MM.1S (cell line): ENCODE data around the gene FAM234A.
"Not testable (repeated sequence)": the region's sequence is repeated elsewhere in the genome, so short reads cannot be mapped to it uniquely, and the experiment has no call there.

ENCODE experiments used
- DNase-seq: peaks from one replicate; pipeline ENCODE4 v3.0.0-alpha.2; 2015
- H2AFZ ChIP-seq: fragments of 300-600 bp; sonication (generic); 2 replicates; pipeline ENCODE4 v1.6.0; 2016; ENCODE audit warnings: antibody characterized with exemption, low read length
- H3F3A ChIP-seq: fragments of 300-600 bp; sonication (generic); 2 replicates; pipeline ENCODE4 v1.6.1; 2016; ENCODE audit warnings: mild to moderate bottlenecking, antibody characterized with exemption, low read length, moderate library complexity, mixed read lengths; ENCODE audit not compliant: insufficient read depth
- H3K27ac ChIP-seq: fragments of 300-600 bp; sonication (generic); 2 replicates; pipeline ENCODE4 v1.5.1; 2016; ENCODE audit warnings: mild to moderate bottlenecking, low read length
- H3K27me3 ChIP-seq: fragments of 300-600 bp; sonication (generic); replicated peaks from 2 replicates; pipeline ENCODE4 v1.6.0; 2016; ENCODE audit warnings: low read length; ENCODE audit not compliant: insufficient read depth
- H3K36me3 ChIP-seq: fragments of 300-600 bp; sonication (generic); replicated peaks from 2 replicates; pipeline ENCODE4 v1.6.1; 2016; ENCODE audit warnings: mild to moderate bottlenecking, low read length, mixed read lengths; ENCODE audit not compliant: insufficient read depth
- H3K4me1 ChIP-seq: fragments of 300-600 bp; sonication (generic); 2 replicates; pipeline ENCODE4 v1.6.1; 2016; ENCODE audit warnings: low read length, mixed read lengths
- H3K4me2 ChIP-seq: fragments of 300-600 bp; sonication (generic); 2 replicates; pipeline ENCODE4 v1.6.0; 2016; ENCODE audit warnings: low read depth, low read length
- H3K4me3 ChIP-seq: fragments of 300-600 bp; sonication (generic); 2 replicates; pipeline ENCODE4 v1.5.1; 2016; ENCODE audit warnings: low read length, mixed read lengths
- H3K79me2 ChIP-seq: fragments of 300-600 bp; sonication (generic); 2 replicates; pipeline ENCODE4 v1.6.1; 2016; ENCODE audit warnings: mixed run types, low read length, mixed read lengths
- H3K9ac ChIP-seq: fragments of 300-600 bp; sonication (generic); 2 replicates; pipeline ENCODE4 v1.6.1; 2016; ENCODE audit warnings: low read length, mixed read lengths
- H3K9me2 ChIP-seq: fragments of 300-600 bp; sonication (generic); replicated peaks from 2 replicates; pipeline ENCODE4 v1.6.1; 2016; ENCODE audit warnings: mild to moderate bottlenecking, low read length, mixed read lengths; ENCODE audit not compliant: insufficient read depth
- H3K9me3 ChIP-seq: fragments of 300-600 bp; sonication (generic); replicated peaks from 2 replicates; pipeline ENCODE4 v1.6.1; 2016; ENCODE audit warnings: mild to moderate bottlenecking, low read length, mixed read lengths; ENCODE audit not compliant: insufficient read depth
- H4K20me1 ChIP-seq: fragments of 300-600 bp; sonication (generic); 2 replicates; pipeline ENCODE4 v1.6.1; 2016; ENCODE audit warnings: mild to moderate bottlenecking, low read length, moderate library complexity, mixed read lengths; ENCODE audit not compliant: insufficient read depth
- EZH2 ChIP-seq: fragments of 300-600 bp; sonication (generic); optimal IDR thresholded peaks from 2 replicates; pipeline ENCODE3; 2017; ENCODE audit warnings: low read depth, mild to moderate bottlenecking, antibody characterized with exemption, low read length, mixed read lengths
- EZH2phosphoT487 ChIP-seq: fragments of 300-600 bp; sonication (generic); IDR thresholded peaks from 2 replicates; pipeline ENCODE4 v1.6.1; 2018; ENCODE audit warnings: antibody characterized with exemption, low read length
- TF ChIP-seq, protein P1 (sequence below): fragments of 300-600 bp; sonication (generic); IDR thresholded peaks from 2 replicates; pipeline ENCODE4 v1.5.1; 2016; ENCODE audit warnings: antibody characterized with exemption, low read length, mixed read lengths

FAM234A gene

DNA sequence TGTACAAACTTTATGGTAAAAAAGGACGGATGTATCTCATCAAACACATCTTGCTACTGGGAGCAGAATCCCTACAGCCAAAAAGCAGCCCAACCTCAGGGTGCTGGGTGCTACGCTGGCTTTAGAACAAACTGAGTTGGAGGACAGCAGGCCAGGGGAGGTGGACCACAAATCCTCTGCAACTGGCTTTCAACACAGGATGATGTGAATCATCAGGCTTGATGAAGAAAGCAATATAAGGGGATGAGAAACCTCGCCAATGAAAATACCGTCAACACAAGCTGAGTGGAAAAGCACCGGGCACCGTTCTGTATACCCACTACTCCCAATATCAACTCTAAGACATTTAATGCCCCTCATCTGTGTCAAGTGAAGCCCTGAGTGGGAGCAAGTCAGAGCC lies 40.1 kb upstream of the FAM234A start:
- no peak overlapping the region for H3K4me3 ChIP-seq
- no peak overlapping the region for H3K4me2 ChIP-seq
- H3K9ac ChIP-seq, result no peak overlapping the region
- H3K27me3 ChIP-seq, result no peaks in the 10 kb centered on the region
- no peak overlapping the region for H3K27ac ChIP-seq
- no peaks in the 10 kb centered on the region for H3K36me3 ChIP-seq
- H3K9me2 ChIP-seq, result no peaks in the 10 kb centered on the region
- no peak overlapping the region for H2AFZ ChIP-seq
- no peaks in the 10 kb centered on the region for H4K20me1 ChIP-seq
- H3K4me1 ChIP-seq, result no peaks in the 10 kb centered on the region
- no peak for DNase-seq
- peaks cover 3% of the 10 kb centered on the region; the same call in 1 of the 2 replicates for H3K79me2 ChIP-seq
- H3K9me3 ChIP-seq, result no peaks in the 10 kb centered on the region
- no peaks in the 10 kb centered on the region for H3F3A ChIP-seq
- TF ChIP-seq EZH2 (no peak), EZH2phosphoT487 (no peak)
- TF ChIP-seq, protein P1, sequence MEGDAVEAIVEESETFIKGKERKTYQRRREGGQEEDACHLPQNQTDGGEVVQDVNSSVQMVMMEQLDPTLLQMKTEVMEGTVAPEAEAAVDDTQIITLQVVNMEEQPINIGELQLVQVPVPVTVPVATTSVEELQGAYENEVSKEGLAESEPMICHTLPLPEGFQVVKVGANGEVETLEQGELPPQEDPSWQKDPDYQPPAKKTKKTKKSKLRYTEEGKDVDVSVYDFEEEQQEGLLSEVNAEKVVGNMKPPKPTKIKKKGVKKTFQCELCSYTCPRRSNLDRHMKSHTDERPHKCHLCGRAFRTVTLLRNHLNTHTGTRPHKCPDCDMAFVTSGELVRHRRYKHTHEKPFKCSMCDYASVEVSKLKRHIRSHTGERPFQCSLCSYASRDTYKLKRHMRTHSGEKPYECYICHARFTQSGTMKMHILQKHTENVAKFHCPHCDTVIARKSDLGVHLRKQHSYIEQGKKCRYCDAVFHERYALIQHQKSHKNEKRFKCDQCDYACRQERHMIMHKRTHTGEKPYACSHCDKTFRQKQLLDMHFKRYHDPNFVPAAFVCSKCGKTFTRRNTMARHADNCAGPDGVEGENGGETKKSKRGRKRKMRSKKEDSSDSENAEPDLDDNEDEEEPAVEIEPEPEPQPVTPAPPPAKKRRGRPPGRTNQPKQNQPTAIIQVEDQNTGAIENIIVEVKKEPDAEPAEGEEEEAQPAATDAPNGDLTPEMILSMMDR, result no peak

DNA sequence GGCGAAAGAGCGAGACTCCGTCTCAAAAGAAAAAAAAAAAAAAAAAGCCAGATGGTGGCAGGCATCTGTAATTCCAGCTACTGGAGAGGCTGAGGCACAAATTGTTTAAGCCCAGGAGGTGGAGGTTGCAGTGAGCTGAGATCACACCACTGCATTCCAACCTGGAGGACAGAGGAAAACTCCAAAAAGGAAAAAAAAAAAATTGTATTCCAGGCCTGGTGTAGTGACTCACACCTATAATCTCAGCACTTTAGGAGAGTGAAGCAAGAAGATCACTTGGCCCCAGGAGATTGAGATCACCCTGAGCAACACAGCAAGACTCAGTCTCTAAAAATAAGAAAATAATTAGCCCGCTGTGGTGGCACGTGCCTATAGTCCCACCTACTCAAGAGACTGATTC lies 34.2 kb upstream of the FAM234A start:
- no peaks in the 10 kb centered on the region for H3K9me3 ChIP-seq
- H3K79me2 ChIP-seq, result peaks cover 15% of the 10 kb centered on the region
- no peaks in the 10 kb centered on the region for H4K20me1 ChIP-seq
- H3K4me3 ChIP-seq, result no peak overlapping the region
- no peaks in the 10 kb centered on the region for H3K27me3 ChIP-seq
- H3K4me2 ChIP-seq, result no peak overlapping the region
- no peaks in the 10 kb centered on the region for H3F3A ChIP-seq
- H3K9ac ChIP-seq, result no peak overlapping the region
- DNase-seq, result no peak
- no peak overlapping the region for H3K27ac ChIP-seq
- peaks cover 8% of the 10 kb centered on the region for H3K36me3 ChIP-seq
- TF ChIP-seq EZH2 (no peak), EZH2phosphoT487 (no peak)
- TF ChIP-seq, protein P1, result no peak
- no peaks in the 10 kb centered on the region for H3K4me1 ChIP-seq
- H3K9me2 ChIP-seq, result no peaks in the 10 kb centered on the region
- no peak overlapping the region for H2AFZ ChIP-seq

DNA sequence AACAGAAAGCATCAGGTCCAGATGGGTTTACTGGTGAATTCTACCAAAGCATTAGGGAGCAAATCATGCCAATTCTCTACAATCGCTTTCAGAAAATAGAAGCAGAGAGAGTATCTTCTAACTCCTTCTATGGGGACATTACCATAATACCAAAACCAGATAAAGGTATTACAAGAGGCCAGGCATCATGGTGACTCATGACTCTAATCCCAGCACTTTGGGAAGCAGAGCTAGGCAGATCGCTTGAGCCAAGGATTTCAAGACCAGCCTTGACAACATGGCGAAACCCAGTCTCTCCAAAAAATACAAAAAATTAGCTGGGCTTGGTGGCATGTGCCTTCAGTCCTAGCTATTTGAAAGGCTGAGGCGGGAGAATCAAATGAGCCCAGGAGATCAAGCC lies 31.4 kb upstream of the FAM234A start:
- no peak for DNase-seq
- Histone ChIP-seq H2AFZ (no peak overlapping the region), H3K4me1 (0 out of 2 replicates have a peak, but pooled peaks cover 7% of the 10 kb centered on the region), H3K9me2 (no peaks in the 10 kb centered on the region), H3K4me2 (no peak overlapping the region), H4K20me1 (no peaks in the 10 kb centered on the region), H3K79me2 (peaks cover 18% of the 10 kb centered on the region), H3K9ac (no peak overlapping the region), H3K4me3 (no peak overlapping the region), H3F3A (peaks cover 3% of the 10 kb centered on the region; the same call in 1 of the 2 replicates), H3K27ac (no peak overlapping the region), H3K36me3 (peaks cover 10% of the 10 kb centered on the region), H3K9me3 (no peaks in the 10 kb centered on the region), H3K27me3 (no peaks in the 10 kb centered on the region)
- TF ChIP-seq EZH2phosphoT487 (no peak), EZH2 (no peak)
- TF ChIP-seq, protein P1, result no peak

DNA sequence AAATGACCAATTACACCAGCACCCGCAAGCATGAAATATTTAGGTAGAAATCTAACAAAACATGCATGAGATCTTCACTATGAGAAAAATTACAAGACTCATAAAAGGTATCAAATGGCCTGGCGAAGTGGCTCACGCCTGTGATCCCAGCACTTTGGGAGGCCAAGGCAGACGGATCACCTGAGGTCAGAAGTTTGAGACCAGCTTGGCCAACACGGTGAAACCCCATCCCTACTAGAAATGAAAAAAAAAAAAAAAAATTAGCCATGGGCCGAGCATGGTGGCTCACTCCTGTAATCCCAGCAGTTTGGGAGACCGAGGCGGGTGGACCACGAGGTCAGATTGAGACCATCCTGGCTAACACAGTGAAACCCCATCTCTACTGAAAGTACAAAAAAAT lies 30.6 kb upstream of the FAM234A start:
- not testable (repeated sequence) for H3K9me2 ChIP-seq, H3K4me2 ChIP-seq, H3K4me1 ChIP-seq, H3K9me3 ChIP-seq, H4K20me1 ChIP-seq, H3K4me3 ChIP-seq, H3F3A ChIP-seq, H3K27me3 ChIP-seq, H2AFZ ChIP-seq, DNase-seq, H3K9ac ChIP-seq, H3K27ac ChIP-seq
- Histone ChIP-seq H3K36me3 (peaks cover 10% of the 10 kb centered on the region), H3K79me2 (peaks cover 23% of the 10 kb centered on the region)

DNA sequence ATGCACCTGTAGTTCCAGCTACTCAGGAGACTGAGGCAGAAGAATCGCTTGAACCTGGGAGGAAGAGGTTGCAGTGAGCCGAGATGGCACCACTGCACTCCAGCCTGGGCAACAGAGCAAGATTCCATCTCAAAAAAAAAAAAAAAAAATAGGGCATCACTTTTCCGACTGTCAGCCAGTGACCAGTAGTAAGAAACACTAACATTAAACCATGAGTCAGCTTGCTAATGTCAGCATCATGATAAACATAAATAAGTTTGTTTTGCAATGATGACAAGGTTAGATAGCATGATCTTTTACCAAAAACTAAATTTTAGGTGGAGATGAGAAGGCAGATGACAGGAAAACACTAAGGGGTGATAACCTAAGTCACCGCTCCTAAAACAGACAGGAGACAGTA lies 25.3 kb upstream of the FAM234A start:
- Histone ChIP-seq H3K79me2 (peaks cover 46% of the 10 kb centered on the region), H3K36me3 (peaks cover 12% of the 10 kb centered on the region)
- not testable (repeated sequence) for H3K27me3 ChIP-seq, H3K4me1 ChIP-seq, DNase-seq, H3K27ac ChIP-seq, H3F3A ChIP-seq, H3K9me3 ChIP-seq, H2AFZ ChIP-seq, H3K4me2 ChIP-seq, H3K9me2 ChIP-seq, H4K20me1 ChIP-seq, H3K9ac ChIP-seq, H3K4me3 ChIP-seq
